Loucy (cell line): ENCODE data around the gene CGA.

Source experiments
- H2AFZ ChIP-seq: fragments of 200-600 bp; sonication (generic); 2 replicates; pipeline ENCODE4 v1.6.0; 2016; ENCODE audit warnings: antibody characterized with exemption, mild to moderate bottlenecking, low read length, moderate library complexity
- H3F3A ChIP-seq: fragments of 200-600 bp; 2 replicates; pipeline ENCODE4 v1.6.0; 2016; ENCODE audit warnings: antibody characterized with exemption, low read depth, mild to moderate bottlenecking
- H3K27me3 ChIP-seq: fragments of 200-600 bp; sonication (generic); 2 replicates; pipeline ENCODE4 v1.6.1; 2014; ENCODE audit warnings: low read length, mild to moderate bottlenecking; ENCODE audit not compliant: insufficient read depth, poor library complexity, severe bottlenecking
- H3K36me3 ChIP-seq: fragments of 200-600 bp; sonication (generic); 2 replicates; pipeline ENCODE4 v1.6.1; 2016; ENCODE audit warnings: low read length; ENCODE audit not compliant: insufficient read depth
- H3K4me1 ChIP-seq: fragments of 200-600 bp; sonication (generic); 2 replicates; pipeline ENCODE4 v1.5.1; 2014; ENCODE audit warnings: low read length, mild to moderate bottlenecking; ENCODE audit not compliant: insufficient read depth, poor library complexity, severe bottlenecking
- H3K4me2 ChIP-seq: fragments of 200-600 bp; sonication (generic); 2 replicates; pipeline ENCODE4 v1.6.0; 2014; ENCODE audit warnings: antibody characterized with exemption, low read length, low read depth, mild to moderate bottlenecking; ENCODE audit not compliant: poor library complexity, severe bottlenecking
- H3K4me3 ChIP-seq: fragments of 200-600 bp; sonication (generic); 2 replicates; pipeline ENCODE4 v1.5.1; 2014; ENCODE audit warnings: low read length, mild to moderate bottlenecking, mixed read lengths; ENCODE audit not compliant: poor library complexity, severe bottlenecking
- H3K79me2 ChIP-seq: fragments of 200-600 bp; sonication (generic); 2 replicates; pipeline ENCODE4 v1.6.1; 2014; ENCODE audit warnings: low read length; ENCODE audit not compliant: insufficient read depth
- H3K9ac ChIP-seq: fragments of 200-600 bp; sonication (generic); 2 replicates; pipeline ENCODE4 v1.6.0; 2014; ENCODE audit warnings: mild to moderate bottlenecking, low read depth, low read length, moderate library complexity; ENCODE audit not compliant: poor library complexity, severe bottlenecking
- H3K9me2 ChIP-seq: fragments of 200-600 bp; sonication (generic); replicated peaks from 2 replicates; pipeline ENCODE4 v1.6.1; 2016; ENCODE audit warnings: low read depth, low read length, mixed read lengths
- H3K9me3 ChIP-seq: fragments of 200-600 bp; sonication (generic); 2 replicates; pipeline ENCODE4 v1.6.1; 2014; ENCODE audit warnings: mild to moderate bottlenecking, antibody characterized with exemption, low read length, low read depth; ENCODE audit not compliant: insufficient read depth
- H4K20me1 ChIP-seq: fragments of 200-600 bp; sonication (generic); 2 replicates; pipeline ENCODE4 v1.6.0; 2014; ENCODE audit warnings: antibody characterized with exemption, low read length, mild to moderate bottlenecking; ENCODE audit not compliant: insufficient read depth, poor library complexity, severe bottlenecking
- EZH2phosphoT487 ChIP-seq: fragments of 200-600 bp; IDR thresholded peaks from 2 replicates; pipeline ENCODE4 v1.6.1; 2018; ENCODE audit warnings: antibody characterized with exemption, mild to moderate bottlenecking, moderate library complexity, borderline replicate concordance
- TF ChIP-seq, protein P1 (sequence below): fragments of 200-600 bp; sonication (generic); conservative IDR thresholded peaks from 2 replicates; pipeline ENCODE4 v1.5.1; 2014; ENCODE audit warnings: mild to moderate bottlenecking, antibody characterized with exemption, low read length

Gene CGA

GRCh38 chr6:87094576-87094975, 330 bp downstream of the CGA start:
- Histone ChIP-seq H4K20me1 (no peaks in the 10 kb centered on the region), H2AFZ (no peak overlapping the region), H3F3A (no peaks in the 10 kb centered on the region), H3K36me3 (no peaks in the 10 kb centered on the region), H3K4me1 (peaks cover 11% of the 10 kb centered on the region), H3K9me2 (no peaks in the 10 kb centered on the region), H3K9ac (no peak overlapping the region), H3K27me3 (no peaks in the 10 kb centered on the region), H3K4me3 (no peak overlapping the region), H3K79me2 (no peaks in the 10 kb centered on the region), H3K9me3 (no peaks in the 10 kb centered on the region), H3K4me2 (no peak overlapping the region)
- no peak for TF ChIP-seq EZH2phosphoT487
- TF ChIP-seq, protein P1, sequence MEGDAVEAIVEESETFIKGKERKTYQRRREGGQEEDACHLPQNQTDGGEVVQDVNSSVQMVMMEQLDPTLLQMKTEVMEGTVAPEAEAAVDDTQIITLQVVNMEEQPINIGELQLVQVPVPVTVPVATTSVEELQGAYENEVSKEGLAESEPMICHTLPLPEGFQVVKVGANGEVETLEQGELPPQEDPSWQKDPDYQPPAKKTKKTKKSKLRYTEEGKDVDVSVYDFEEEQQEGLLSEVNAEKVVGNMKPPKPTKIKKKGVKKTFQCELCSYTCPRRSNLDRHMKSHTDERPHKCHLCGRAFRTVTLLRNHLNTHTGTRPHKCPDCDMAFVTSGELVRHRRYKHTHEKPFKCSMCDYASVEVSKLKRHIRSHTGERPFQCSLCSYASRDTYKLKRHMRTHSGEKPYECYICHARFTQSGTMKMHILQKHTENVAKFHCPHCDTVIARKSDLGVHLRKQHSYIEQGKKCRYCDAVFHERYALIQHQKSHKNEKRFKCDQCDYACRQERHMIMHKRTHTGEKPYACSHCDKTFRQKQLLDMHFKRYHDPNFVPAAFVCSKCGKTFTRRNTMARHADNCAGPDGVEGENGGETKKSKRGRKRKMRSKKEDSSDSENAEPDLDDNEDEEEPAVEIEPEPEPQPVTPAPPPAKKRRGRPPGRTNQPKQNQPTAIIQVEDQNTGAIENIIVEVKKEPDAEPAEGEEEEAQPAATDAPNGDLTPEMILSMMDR: no peak

DNA sequence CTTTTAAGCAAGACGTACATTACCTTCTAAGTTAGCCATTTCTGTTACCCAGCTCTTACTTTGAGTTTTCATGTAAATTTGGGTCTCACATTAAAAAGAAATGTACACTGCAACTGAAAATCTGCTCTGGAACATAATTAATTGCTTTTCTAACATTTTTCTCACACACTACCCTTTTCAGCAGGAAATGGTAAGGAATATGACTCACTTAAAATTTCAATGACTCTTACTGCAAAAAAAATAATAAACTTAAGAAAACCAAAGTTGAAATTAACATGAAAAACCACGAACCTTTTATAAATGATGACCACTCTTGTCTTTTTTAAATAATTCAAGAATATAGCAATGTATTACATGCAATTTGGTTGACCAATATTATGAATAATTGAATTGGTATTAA, 1.3 kb downstream of the CGA start:
- no peak overlapping the region for H2AFZ ChIP-seq
- TF ChIP-seq, protein P1: no peak
- TF ChIP-seq EZH2phosphoT487: no peak
- no peaks in the 10 kb centered on the region for H3K27me3 ChIP-seq
- H3K9me2 ChIP-seq: no peaks in the 10 kb centered on the region
- H3K79me2 ChIP-seq: no peaks in the 10 kb centered on the region
- no peak overlapping the region for H3K4me2 ChIP-seq
- H4K20me1 ChIP-seq: no peaks in the 10 kb centered on the region
- H3K36me3 ChIP-seq: no peaks in the 10 kb centered on the region
- no peak overlapping the region for H3K4me3 ChIP-seq
- H3K9me3 ChIP-seq: no peaks in the 10 kb centered on the region
- peaks cover 11% of the 10 kb centered on the region for H3K4me1 ChIP-seq
- no peaks in the 10 kb centered on the region for H3F3A ChIP-seq
- H3K9ac ChIP-seq: no peak overlapping the region

DNA sequence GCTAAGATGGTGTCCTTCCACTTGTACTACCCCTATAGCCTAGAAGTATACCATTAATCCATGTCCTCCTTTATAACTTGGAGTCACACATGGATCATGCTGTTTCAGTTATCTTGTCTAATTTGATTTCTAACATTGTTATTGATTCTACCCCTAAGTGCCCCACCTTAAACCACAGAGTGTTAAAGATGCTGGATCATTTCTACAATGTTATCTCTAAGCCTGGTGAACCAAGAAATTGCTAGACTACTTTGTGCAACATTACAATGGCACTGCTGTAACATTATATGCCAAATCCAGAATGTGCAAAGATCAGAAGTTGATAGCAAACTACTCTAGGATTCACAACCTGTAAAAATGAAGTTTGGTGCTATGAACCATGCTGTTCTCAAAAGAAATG, 1.7 kb downstream of the CGA start:
- H3F3A ChIP-seq: no peaks in the 10 kb centered on the region
- H3K4me1 ChIP-seq: peaks cover 11% of the 10 kb centered on the region
- H3K4me3 ChIP-seq: no peak overlapping the region
- TF ChIP-seq EZH2phosphoT487: no peak
- TF ChIP-seq, protein P1: no peak
- no peaks in the 10 kb centered on the region for H3K79me2 ChIP-seq
- no peak overlapping the region for H3K9ac ChIP-seq
- no peaks in the 10 kb centered on the region for H3K36me3 ChIP-seq
- H4K20me1 ChIP-seq: no peaks in the 10 kb centered on the region
- no peaks in the 10 kb centered on the region for H3K9me2 ChIP-seq
- H2AFZ ChIP-seq: 0 out of 2 replicates have a peak overlapping the region, but pooled peaks have one; percentile 6
- H3K27me3 ChIP-seq: no peaks in the 10 kb centered on the region
- no peaks in the 10 kb centered on the region for H3K9me3 ChIP-seq
- H3K4me2 ChIP-seq: no peak overlapping the region
